Dendritic cell treated with granulocyte-macrophage colony-stimulating factor and Interleukin-4, amounts not matched to agents 40 ng/mL and 50 ng/mL, for 4 days (primary cell): Measurements from ENCODE around the gene ENKUR.

Source experiments
- H3K27ac Mint-ChIP-seq: one replicate; pipeline ENCODE4 v1.8.0; 2022; ENCODE audit warnings: mild to moderate bottlenecking, mixed read lengths
- H3K27me3 Mint-ChIP-seq: one replicate; pipeline ENCODE4 v1.8.0; 2022; ENCODE audit warnings: mild to moderate bottlenecking, mixed read lengths
- H3K36me3 Mint-ChIP-seq: one replicate; pipeline ENCODE4 v1.8.0; 2022; ENCODE audit warnings: low read depth, mixed read lengths
- H3K4me1 Mint-ChIP-seq: one replicate; pipeline ENCODE4 v1.8.0; 2022; ENCODE audit warnings: low read depth, mixed read lengths
- H3K4me3 Mint-ChIP-seq: one replicate; pipeline ENCODE4 v1.8.0; 2022; ENCODE audit warnings: mild to moderate bottlenecking, moderate library complexity, mixed read lengths
- H3K9me3 Mint-ChIP-seq: one replicate; pipeline ENCODE4 v1.8.0; 2022; ENCODE audit warnings: mixed read lengths
- intact Hi-C: fragments of 100-400 bp; cut with micrococcal nuclease; formaldehyde crosslinking; loops from one replicate; pipeline ENCODE4 v1.15.0; 2022

Gene ENKUR

DNA sequence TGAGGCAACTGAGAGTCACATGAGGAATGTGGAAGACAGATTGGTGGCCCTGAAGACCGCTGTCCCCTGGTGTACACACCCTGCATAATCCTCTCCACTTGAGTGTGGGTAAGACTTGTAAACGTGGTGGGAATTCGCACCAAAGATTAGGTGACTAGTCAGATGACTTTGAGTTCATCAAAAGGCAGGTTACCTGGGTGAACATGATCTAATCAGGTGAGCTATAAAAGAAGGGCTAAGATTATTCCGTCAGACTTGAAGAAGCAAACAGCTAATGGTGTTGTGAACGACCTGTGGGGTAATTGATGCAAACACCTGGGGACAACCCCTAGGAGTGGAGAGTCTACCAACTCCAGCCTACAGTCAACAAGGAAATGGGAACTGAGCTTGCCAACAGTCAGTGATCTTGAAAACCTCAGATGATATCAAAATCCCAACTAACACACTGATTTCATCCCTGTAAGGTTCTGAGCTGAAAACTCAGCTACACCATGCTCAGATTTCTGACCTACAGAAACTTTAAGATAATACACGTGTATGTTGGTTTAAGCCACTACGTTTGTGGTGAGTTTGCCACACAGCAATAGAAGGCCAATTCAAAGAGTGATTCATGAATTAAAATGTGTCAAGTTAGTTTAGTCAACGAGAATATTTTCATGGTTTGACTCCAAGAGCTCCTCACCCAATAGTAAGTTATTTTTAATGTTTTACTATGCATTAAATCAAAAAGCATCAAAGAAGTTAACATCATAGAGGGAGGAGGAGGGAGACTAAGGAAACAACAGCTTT, 80.3 kb downstream of the ENKUR start:
- H3K4me3 Mint-ChIP-seq = no peak overlapping the region
- peaks cover 6% of the 10 kb centered on the region for H3K4me1 Mint-ChIP-seq
- peaks cover 3% of the 10 kb centered on the region for H3K27me3 Mint-ChIP-seq
- H3K27ac Mint-ChIP-seq = no peak overlapping the region
- no peaks in the 10 kb centered on the region for H3K9me3 Mint-ChIP-seq
- no peaks in the 10 kb centered on the region for H3K36me3 Mint-ChIP-seq
- intact Hi-C loops = no loop called here
